ENCODE results near the gene DENND11.
A peak's percentile ranks its signal among the peaks of the same experiment; 100 is the strongest.

DENND11 gene

DNA sequence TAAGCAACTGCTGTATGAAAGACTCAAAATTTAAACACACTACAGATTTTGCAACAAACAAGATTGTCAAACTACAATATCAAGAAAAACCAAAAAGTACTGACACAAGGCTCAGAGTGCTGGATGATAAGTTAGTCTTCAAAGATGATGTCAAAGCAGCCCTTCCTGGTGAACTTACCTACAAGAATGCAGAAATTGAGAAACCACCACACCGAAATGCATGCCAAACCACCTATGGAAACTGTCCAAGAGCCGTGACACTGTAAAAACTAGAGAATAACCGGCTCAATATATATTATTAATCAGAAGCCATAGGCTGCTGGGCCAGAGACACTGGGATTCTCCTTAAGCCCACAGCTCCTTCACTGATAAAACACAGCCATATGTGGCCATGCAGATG, 25.3 kb downstream of the DENND11 start:
- no peak for DNase-seq

DNA sequence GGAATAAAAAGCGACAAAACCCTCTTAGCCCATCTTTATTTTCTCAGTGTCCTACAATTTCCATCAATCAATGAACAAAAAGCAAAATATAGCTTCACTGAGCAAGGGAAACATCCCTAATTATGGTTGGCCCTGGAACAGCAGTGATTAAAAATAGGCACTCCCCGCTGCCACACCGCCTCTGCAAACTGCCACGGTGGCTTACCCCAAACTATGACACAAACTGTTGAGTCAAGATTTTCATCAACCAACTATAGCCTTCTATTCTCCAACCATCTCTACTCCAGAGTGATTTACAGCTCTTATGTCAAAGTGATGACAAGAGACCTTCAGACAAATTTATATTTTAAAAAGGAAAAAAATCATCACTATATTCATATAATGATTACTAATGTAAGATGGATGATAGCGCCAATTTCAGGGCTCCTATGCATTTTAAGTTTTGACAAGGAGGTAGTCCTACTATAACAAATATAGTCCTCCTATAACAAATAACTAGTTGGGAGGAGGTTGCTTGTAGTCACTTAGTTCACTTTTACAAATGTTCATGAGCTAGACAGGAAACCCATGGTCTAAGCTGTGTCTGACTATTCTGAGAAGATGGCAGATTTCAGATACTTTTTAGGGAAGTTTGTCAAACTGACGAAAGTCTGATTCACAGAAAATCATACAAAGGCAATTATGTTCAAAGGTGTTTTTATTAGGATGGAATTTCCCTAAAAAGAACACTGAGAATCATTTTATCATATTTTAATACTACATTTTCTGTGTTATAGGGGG, 26.3 kb downstream of the DENND11 start:
- DNase-seq = no peak

DNA sequence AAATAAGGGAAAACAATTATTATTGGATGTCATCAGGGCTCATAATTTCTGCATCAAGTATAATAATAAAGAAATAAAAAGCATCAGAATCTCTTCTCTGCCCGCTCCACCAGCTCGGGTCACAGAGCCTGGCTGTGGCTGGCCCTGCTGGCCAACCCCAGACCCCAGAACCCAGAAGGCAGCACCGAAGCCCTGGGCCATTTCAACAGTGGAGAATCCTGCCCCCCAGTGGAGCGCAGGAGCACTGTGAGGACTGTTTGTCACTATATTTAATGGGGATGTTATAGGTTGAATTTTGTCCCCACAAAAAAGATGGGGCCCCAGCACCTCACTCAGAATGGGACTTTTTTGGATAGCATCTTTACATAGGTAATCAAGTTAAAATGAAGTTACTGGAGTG, 27.3 kb downstream of the DENND11 start:
- no peak for DNase-seq

- no peak for DNase-seq
These were observed 27.7 kb downstream of the DENND11 start for GRCh38 chr7:141674171-141674671.

DNA sequence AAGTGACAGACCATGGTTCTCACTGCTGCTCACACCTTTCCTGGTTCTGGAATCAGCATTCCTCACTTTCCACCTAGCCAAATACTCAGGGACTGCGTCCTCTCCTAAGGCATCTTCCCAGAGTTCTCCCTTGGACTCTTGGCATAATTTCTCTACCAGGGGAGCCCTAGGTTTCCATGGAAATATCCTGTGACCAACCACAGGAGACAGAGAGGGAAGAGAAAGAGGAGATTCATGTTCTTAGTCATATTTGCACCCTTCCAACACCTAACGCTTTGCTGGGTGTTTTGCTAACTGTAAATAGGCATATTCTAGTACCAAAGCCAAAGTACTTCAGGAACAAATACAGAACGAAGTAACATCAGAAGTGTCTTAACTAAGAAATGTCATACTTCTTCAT, 28.6 kb downstream of the DENND11 start:
- no peak for DNase-seq

- no peak for DNase-seq
These were observed 30.1 kb downstream of the DENND11 start for GRCh38 chr7:141671705-141672496.

DNA sequence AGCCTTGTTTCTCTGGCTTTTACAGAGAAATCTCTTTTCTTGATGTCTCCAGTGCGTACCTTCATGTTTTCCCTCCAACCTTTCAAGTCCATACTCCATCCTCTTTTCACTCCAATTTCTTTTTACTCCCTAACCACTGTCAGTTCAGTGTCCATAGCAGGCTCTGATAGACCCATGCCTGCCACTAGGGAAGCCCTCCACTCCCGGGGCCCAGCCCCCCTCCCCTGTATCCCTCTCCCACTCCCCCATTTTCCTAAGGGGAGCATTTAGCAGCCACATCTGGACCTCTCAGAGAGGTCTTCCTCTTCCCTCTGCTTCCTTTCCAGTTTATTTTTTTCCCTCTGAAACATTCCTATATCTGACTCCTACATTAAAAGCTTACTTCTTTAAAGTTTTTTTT, 33.1 kb downstream of the DENND11 start:
- no peak for DNase-seq

- no peak for DNase-seq
These were observed 35.9 kb downstream of the DENND11 start for GRCh38 chr7:141666071-141666470.

DNA sequence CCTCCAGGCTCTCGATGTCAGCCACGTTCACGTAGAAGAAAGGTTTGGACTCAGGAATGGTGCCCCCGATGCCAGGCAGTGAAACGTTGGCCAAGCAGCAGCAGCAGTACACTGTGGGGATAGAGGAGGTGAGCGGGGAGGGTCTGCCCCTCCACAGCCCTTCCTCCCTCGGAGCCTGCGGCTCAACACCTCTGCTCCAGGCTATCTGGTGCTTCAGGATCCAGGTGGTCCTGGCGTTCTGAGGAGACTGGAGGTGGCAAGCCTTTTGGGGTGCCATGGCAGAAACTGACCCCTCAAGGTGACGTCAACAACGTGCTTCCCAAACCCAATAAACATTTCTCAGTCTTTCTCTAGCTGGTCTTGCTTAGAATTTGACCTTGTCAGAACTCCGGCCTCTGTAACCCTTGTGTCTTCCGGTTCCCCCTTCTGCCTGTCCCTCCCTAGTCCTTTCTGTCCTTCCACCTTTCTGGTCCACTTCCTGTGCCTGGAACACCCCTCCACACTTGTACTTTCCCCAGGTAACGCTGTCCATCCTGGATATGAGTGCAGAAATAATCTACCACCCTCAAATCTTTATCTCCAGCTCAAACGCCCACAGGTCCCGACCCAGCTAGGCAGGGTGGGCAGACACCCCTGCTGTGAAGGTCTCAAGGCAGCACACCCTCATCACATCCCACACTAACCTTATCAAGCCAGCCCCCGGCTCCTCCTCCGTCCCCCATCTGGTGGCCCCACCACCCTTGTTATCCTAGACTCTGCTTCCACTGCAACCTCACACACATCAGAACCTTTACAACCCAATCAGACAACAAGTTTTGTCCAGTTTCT, 36.5 kb downstream of the DENND11 start:
- DNase-seq = no peak

DNA sequence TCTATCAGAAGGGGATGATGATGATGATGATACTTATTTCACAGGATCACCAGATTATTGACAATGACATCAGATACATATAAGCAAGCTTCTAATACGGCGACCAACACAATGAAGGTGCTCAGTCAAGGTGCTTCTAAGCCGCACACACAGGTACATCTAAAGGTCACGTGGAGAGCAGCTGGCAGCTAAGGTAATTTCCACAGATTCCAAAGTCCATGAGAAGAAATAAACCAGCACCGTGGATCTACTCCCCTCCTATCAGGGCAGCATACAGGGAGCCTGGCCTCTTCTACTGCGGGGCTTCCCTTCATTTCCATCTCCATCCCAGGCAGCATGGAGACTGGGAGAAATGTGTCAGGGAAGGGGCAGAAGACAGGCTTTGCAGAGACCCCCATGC, 37.5 kb downstream of the DENND11 start:
- no peak for DNase-seq

DNA sequence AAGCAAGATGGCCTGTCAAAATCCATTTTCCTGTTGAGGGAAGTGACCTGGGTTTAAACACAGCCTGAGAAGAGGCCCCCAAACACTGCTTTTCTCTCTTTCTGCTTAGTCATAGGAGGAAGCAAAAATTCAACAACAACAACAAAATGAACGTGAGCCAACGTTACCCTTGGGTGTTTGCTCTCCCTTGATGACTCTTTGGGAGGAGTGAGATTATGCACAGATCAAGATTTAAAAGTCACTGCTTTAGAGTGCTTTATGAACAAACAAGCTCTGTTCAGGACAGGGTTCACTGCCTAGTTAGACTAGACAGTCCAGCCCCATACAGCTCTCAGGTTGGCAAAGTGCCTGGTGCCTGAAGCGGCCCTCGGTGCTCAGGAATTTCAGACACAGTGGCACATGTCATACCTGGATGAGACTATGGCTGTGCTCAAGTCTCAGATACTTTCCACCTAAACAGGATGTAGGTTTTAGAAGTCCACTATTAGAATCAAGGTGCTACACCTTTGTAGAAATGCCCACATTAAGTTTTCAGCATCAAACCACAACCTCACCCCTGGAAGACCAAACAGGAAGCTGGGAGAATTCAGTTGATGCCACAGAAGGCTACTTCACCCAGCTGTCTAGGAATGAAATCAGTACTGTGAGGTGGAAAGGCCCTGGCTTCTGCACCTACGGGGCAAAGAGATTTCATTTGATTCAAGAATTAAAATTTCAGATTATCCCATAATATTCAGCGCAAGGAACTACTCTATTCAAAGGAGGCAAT, 38.7 kb downstream of the DENND11 start:
- DNase-seq = no peak

GRCh38 chr7:141660259-141660658, 41.7 kb downstream of the DENND11 start:
- DNase-seq = peak in 1 of 2 donors; percentile 41

GRCh38 chr7:141659501-141659900, 42.5 kb downstream of the DENND11 start:
- no peak for DNase-seq

GRCh38 chr7:141654551-141654950, 47.4 kb downstream of the DENND11 start:
- DNase-seq = peak; percentile 64 to 74

DNA sequence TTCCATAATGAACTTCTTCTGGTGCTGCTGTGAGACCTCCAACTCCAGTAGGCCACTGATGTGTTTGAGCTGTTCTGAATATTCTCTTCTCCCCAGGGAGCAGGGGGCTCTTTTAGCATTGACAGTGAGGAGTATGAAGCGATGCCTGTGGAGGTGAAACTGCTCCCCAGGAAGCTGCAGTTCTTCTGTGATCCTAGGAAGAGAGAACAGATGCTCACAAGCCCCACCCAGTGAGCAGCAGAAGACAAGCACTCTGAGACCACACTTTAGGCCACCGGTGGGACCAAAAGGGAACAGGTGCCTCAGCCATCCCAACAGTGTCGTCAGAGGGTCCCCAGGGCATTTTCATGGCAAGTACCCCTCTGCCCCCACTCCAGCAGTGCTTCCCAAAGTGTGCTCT, 49.3 kb downstream of the DENND11 start:
- no peak for DNase-seq

Measured in CD4-positive, alpha-beta T cell treated with Interleukin-1 beta for 1 hour (primary cell).